Sigmoid colon (tissue), 7 donors: ENCODE measurements around the gene GMDS. TPM values are rescaled to one million over a fixed set of nuclear protein-coding genes. Genes with fewer than 3 reads are reported as not detected.

ENCODE experiments used
- DNase-seq: peaks from one replicate; pipeline ENCODE4 v3.0.0-alpha.2; 2019
- H3K27ac ChIP-seq, 4 donors: fragments of 200-600 bp; sonication (generic); one replicate each; pipeline ENCODE4 v1.5.1; 2016 to 2019; ENCODE audit warnings: mild to moderate bottlenecking in 1 of 4
- H3K27me3 ChIP-seq, 3 donors: fragments of 200-600 bp; sonication (generic); one replicate each; pipeline ENCODE4 v1.5.1; 2019; ENCODE audit warnings: mild to moderate bottlenecking in 1 of 3
- H3K36me3 ChIP-seq, 4 donors: fragments of 200-600 bp; sonication (generic); one replicate each; pipeline ENCODE4 v1.5.1; 2016 to 2019
- H3K4me1 ChIP-seq, 4 donors: fragments of 200-600 bp; sonication (generic); one replicate each; pipeline ENCODE4 v1.5.1; 2017 to 2019
- H3K4me3 ChIP-seq, 4 donors: fragments of 200-600 bp; sonication (generic); one replicate each; pipeline ENCODE4 v1.5.1; 2017 to 2019; ENCODE audit warnings: mild to moderate bottlenecking in 2 of 4, moderate library complexity in 1 of 4
- H3K9me3 ChIP-seq, 4 donors: fragments of 200-600 bp in 3 of 4; sonication (generic) in 3 of 4; one replicate each; pipeline versions ENCODE4 v1.5.1 to v1.6.1; 2013 to 2019
- CTCF ChIP-seq, 4 experiments: fragments of 450-650 bp in 3 of 4; fragments of 200-600 bp in 1 of 4; IDR thresholded peaks; one replicate each; pipeline ENCODE4 v1.5.1; 2016 to 2019; ENCODE audit warnings: antibody characterized with exemption in 4 of 4, mild to moderate bottlenecking in 3 of 4, moderate library complexity in 2 of 4
- EP300 ChIP-seq, 4 donors: sonication (generic); formaldehyde crosslinking; IDR thresholded peaks; one replicate each; pipeline ENCODE4 v1.6.1; 2017; ENCODE audit warnings: antibody characterized with exemption in 4 of 4
- POLR2A ChIP-seq, 2 donors: fragments of 450-650 bp; IDR thresholded peaks; one replicate each; pipeline ENCODE4 v1.6.1; 2016; ENCODE audit warnings: antibody characterized with exemption in 2 of 2, mild to moderate bottlenecking in 2 of 2, moderate library complexity in 2 of 2
- POLR2AphosphoS5 ChIP-seq, 4 donors: sonication (generic); formaldehyde crosslinking; IDR thresholded peaks; one replicate each; pipeline ENCODE4 v1.6.1; 2017; ENCODE audit warnings: antibody characterized with exemption in 4 of 4
- WGBS, 2 donors: extraction: QIAGEN DNeasy Blood & Tissue Kit; methylation state at CpG; one replicate each; pipeline ENCODE4 v1.1.7; 2013; 5-methylcytosine and 5-hydroxymethylcytosine counted together
- intact Hi-C: fragments of 100-400 bp; cut with DNase I; formaldehyde crosslinking; loops from one replicate; pipeline ENCODE4 v1.15.1; 2023
- polyA plus RNA-seq, 3 donors: library from polyadenylated mRNA; stranded (reverse); fragments of 200-250 nt; gene quantifications; one replicate each; pipeline ENCODE4 v1.2.3, GENCODE V29; 2013
- total RNA-seq, 4 donors: library from RNA; depleted of rRNA; stranded (reverse); fragments of >200 nt; gene quantifications; one replicate each; pipeline ENCODE4 v1.1.0, GENCODE V29; 2016
- donor health status: healthy with polysubstance abuse.
- donor health status: Bipolar disorder and iron deficiency.
- donor health status: healthy.

GMDS gene
- total and polyA plus RNA-seq, 7 donors = 3.1 to 173 (median 9.4) TPM

- H3K27me3 ChIP-seq = peaks cover 30 to 77% (median 67%) of the 10 kb centered on the region in 3 donors
- H3K27ac ChIP-seq = no peak overlapping the region
- DNase-seq = no peak
- H3K36me3 ChIP-seq = no peaks in the 10 kb centered on the region
- TF ChIP-seq POLR2A (IDR thresholded peaks at IDR 0.05) (no peak), POLR2AphosphoS5 (IDR thresholded peaks at IDR 0.05) (no peak), EP300 (IDR thresholded peaks at IDR 0.05) (no peak), CTCF (IDR thresholded peaks at IDR 0.05) (no peak)
- peaks cover 0 to 22% (median 17%) of the 10 kb centered on the region in 4 donors for H3K4me1 ChIP-seq
- no peak overlapping the region for H3K4me3 ChIP-seq
- no peaks in the 10 kb centered on the region for H3K9me3 ChIP-seq
- intact Hi-C loops = loop anchor here (2.0 kb wide), 1 partner anchor 753 kb away; no protein-coding TSS in a partner anchor
- WGBS, 2 donors = 20 to 28% methylated on average over 60 of the region's 60 CpGs
Measured at GRCh38 chr6:1601158-1602048, 644.0 kb downstream of the GMDS start.

GRCh38 chr6:1600764-1601157 is 644.6 kb downstream of the GMDS start:
- intact Hi-C loops = no loop called here
- no peak for TF ChIP-seq POLR2A (IDR thresholded peaks at IDR 0.05)
- TF ChIP-seq EP300 (IDR thresholded peaks at IDR 0.05) = no peak
- TF ChIP-seq CTCF (IDR thresholded peaks at IDR 0.05) = no peak
- no peak for TF ChIP-seq POLR2AphosphoS5 (IDR thresholded peaks at IDR 0.05)
- H3K4me1 ChIP-seq = peaks cover 0 to 26% (median 21%) of the 10 kb centered on the region in 4 donors
- H3K27ac ChIP-seq = no peak overlapping the region
- 15 to 52% methylated on average over 15 of the region's 15 CpGs for WGBS, 2 donors
- no peaks in the 10 kb centered on the region for H3K9me3 ChIP-seq
- no peak for DNase-seq
- H3K36me3 ChIP-seq = no peaks in the 10 kb centered on the region
- peaks cover 25 to 77% (median 65%) of the 10 kb centered on the region in 3 donors for H3K27me3 ChIP-seq
- H3K4me3 ChIP-seq = no peak overlapping the region

DNA sequence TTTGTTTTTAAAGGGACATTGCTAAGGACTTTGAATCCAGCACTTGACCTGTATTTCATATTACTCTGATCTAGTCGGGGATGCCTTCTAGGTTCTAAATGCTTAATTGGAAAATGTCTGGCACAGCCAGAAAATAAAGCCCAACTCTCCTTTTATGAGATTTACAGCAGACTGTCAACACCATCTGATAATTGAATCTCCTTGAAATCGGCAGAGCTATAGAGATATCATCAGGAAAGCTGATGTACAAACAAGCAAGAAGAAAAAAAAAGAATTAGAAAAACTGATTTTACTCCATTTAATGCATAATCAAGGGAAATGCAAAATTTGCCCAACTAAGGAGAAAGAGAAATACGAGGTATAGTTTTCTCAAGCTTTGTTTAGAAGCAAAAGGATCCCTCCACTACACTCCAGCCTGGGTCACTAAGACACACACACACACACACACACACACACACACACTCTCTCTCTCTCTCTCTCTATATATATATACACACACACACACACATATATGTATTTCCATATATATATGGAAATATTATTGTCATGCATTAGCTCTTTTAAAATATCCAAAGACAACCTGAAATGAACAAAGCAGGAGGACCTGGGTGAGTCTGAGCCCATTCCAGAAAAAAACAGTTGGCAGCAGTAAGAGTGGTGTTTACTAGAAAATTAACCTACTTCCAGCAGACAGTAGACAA is 645.2 kb downstream of the GMDS start:
- H3K36me3 ChIP-seq = no peaks in the 10 kb centered on the region
- H3K27ac ChIP-seq = no peak overlapping the region
- no peak for TF ChIP-seq POLR2A (IDR thresholded peaks at IDR 0.05)
- TF ChIP-seq EP300 (IDR thresholded peaks at IDR 0.05) = no peak
- TF ChIP-seq POLR2AphosphoS5 (IDR thresholded peaks at IDR 0.05) = no peak
- TF ChIP-seq CTCF (IDR thresholded peaks at IDR 0.05) = no peak
- H3K4me3 ChIP-seq = no peak overlapping the region
- H3K4me1 ChIP-seq = peaks cover 0 to 21% (median 18%) of the 10 kb centered on the region in 4 donors
- H3K27me3 ChIP-seq = peaks cover 22 to 77% (median 65%) of the 10 kb centered on the region in 3 donors
- no peaks in the 10 kb centered on the region for H3K9me3 ChIP-seq
- intact Hi-C loops = no loop called here
- 62 to 72% methylated on average over 3 of the region's 3 CpGs for WGBS, 2 donors
- no peak for DNase-seq

DNA sequence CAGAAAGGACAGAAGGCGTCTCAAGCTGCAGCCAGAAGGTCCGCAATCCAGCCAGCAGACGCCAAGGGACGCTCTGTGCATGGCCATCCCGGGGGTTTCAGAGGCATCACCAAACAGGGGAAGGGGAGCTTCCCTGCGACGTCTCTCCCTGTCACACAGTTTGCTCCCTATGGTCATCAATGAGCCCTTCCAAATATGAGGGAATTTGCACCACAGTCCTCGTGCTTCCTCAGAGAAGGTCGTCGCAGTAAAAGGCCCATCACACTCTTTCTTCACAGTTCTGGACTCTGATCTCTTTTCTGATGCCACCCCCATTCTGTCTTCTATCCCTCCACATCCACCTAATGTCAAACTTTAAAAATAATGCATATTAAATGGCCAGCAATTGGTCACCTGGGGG is 645.9 kb downstream of the GMDS start:
- 91 to 94% methylated on average over 10 of the region's 10 CpGs for WGBS, 2 donors
- Histone ChIP-seq H3K27me3 (peaks cover 18 to 77% (median 65%) of the 10 kb centered on the region in 3 donors), H3K4me1 (peaks cover 0 to 13% (median 11%) of the 10 kb centered on the region in 4 donors), H3K36me3 (no peaks in the 10 kb centered on the region), H3K9me3 (no peaks in the 10 kb centered on the region), H3K4me3 (no peak overlapping the region), H3K27ac (no peak overlapping the region)
- DNase-seq = no peak
- intact Hi-C loops = no loop called here
- TF ChIP-seq EP300 (IDR thresholded peaks at IDR 0.05) = no peak
- TF ChIP-seq CTCF (IDR thresholded peaks at IDR 0.05) = no peak
- no peak for TF ChIP-seq POLR2AphosphoS5 (IDR thresholded peaks at IDR 0.05)
- TF ChIP-seq POLR2A (IDR thresholded peaks at IDR 0.05) = no peak
